Effector memory CD8-positive, alpha-beta T cell (primary cell): ENCODE measurements around the gene RGS10.
"Not testable (repeated sequence)": the region's sequence is repeated elsewhere in the genome, so short reads cannot be mapped to it uniquely, and the experiment has no call there.

Experiments used
- ATAC-seq: fragments of 150-1000 bp; cut with Tn5 transposase; replicated peaks from 2 replicates; pipeline ENCODE4 v1.10.0; 2021; ENCODE audit warnings: mild to moderate bottlenecking, moderate library complexity
- DNase-seq, 3 experiments: peaks; one replicate each; pipeline ENCODE4 v3.0.0; 2021
- H3K27ac Mint-ChIP-seq, 2 donors: one replicate each; pipeline ENCODE4 v1.8.0; 2022; ENCODE audit warnings: mild to moderate bottlenecking in 2 of 2, mixed read lengths in 2 of 2, moderate library complexity in 2 of 2
- H3K27me3 Mint-ChIP-seq, 2 donors: one replicate each; pipeline ENCODE4 v1.8.0; 2022; ENCODE audit warnings: mixed read lengths in 2 of 2
- H3K36me3 Mint-ChIP-seq: one replicate; pipeline ENCODE4 v1.8.0; 2022; ENCODE audit warnings: mild to moderate bottlenecking, moderate library complexity, mixed read lengths; ENCODE audit not compliant: insufficient read depth
- H3K4me1 Mint-ChIP-seq, 2 donors: one replicate each; pipeline ENCODE4 v1.8.0; 2022; ENCODE audit warnings: low read depth in 2 of 2, mixed read lengths in 2 of 2
- H3K4me3 Mint-ChIP-seq, 2 donors: one replicate each; pipeline ENCODE4 v1.8.0; 2022; ENCODE audit warnings: mild to moderate bottlenecking in 2 of 2, mixed read lengths in 2 of 2, moderate library complexity in 2 of 2
- H3K9me3 Mint-ChIP-seq, 2 donors: one replicate each; pipeline ENCODE4 v1.8.0; 2022; ENCODE audit warnings: mixed read lengths in 2 of 2

RGS10 gene

GRCh38 chr10:119535305-119535704 lies 7.2 kb downstream of the RGS10 start:
- H3K4me1 Mint-ChIP-seq = peaks cover 44 to 53% of the 10 kb centered on the region in 2 donors
- peaks cover 4% of the 10 kb centered on the region for H3K36me3 Mint-ChIP-seq
- ATAC-seq (no peak), DNase-seq (no peak)
- no peak overlapping the region for H3K4me3 Mint-ChIP-seq
- no peaks in the 10 kb centered on the region for H3K27me3 Mint-ChIP-seq
- H3K9me3 Mint-ChIP-seq = no peaks in the 10 kb centered on the region
- H3K27ac Mint-ChIP-seq = peak overlapping the region in 1 of 2 donors; percentile 19

GRCh38 chr10:119533473-119533872 lies 9.0 kb downstream of the RGS10 start:
- Mint-ChIP-seq H3K9me3 (no peaks in the 10 kb centered on the region), H3K4me3 (no peak overlapping the region), H3K4me1 (peaks cover 32 to 48% of the 10 kb centered on the region in 2 donors), H3K27me3 (no peaks in the 10 kb centered on the region), H3K36me3 (peaks cover 4% of the 10 kb centered on the region), H3K27ac (no peak overlapping the region)
- no peak for ATAC-seq
- no peak for DNase-seq

GRCh38 chr10:119532791-119533190 lies 9.7 kb downstream of the RGS10 start:
- not testable (repeated sequence) for H3K4me3 Mint-ChIP-seq, H3K27ac Mint-ChIP-seq, ATAC-seq, H3K27me3 Mint-ChIP-seq, H3K36me3 Mint-ChIP-seq, H3K9me3 Mint-ChIP-seq, DNase-seq
- peaks cover 27 to 41% of the 10 kb centered on the region in 2 donors for H3K4me1 Mint-ChIP-seq

GRCh38 chr10:119532251-119532650 lies 10.3 kb downstream of the RGS10 start:
- H3K4me3 Mint-ChIP-seq, H3K9me3 Mint-ChIP-seq, ATAC-seq, H3K27me3 Mint-ChIP-seq, H3K36me3 Mint-ChIP-seq, DNase-seq: not testable (repeated sequence)
- H3K27ac Mint-ChIP-seq = peak overlapping the region in 1 of 2 donors; percentile 60
- H3K4me1 Mint-ChIP-seq = peaks cover 22 to 37% of the 10 kb centered on the region in 2 donors

- no peak overlapping the region for H3K4me3 Mint-ChIP-seq
- H3K9me3 Mint-ChIP-seq = no peaks in the 10 kb centered on the region
- H3K27me3 Mint-ChIP-seq = no peaks in the 10 kb centered on the region
- DNase-seq = no peak
- ATAC-seq = no peak
- H3K4me1 Mint-ChIP-seq = peaks cover 17 to 31% of the 10 kb centered on the region in 2 donors
- H3K36me3 Mint-ChIP-seq = peaks cover under 1% of the 10 kb centered on the region
- no peak overlapping the region for H3K27ac Mint-ChIP-seq
These were observed 11.5 kb downstream of the RGS10 start for GRCh38 chr10:119531067-119531466.

GRCh38 chr10:119528663-119529237 lies 13.8 kb downstream of the RGS10 start:
- peak overlapping the region in 1 of 2 donors; percentile 38 for H3K27ac Mint-ChIP-seq
- DNase-seq = not testable (repeated sequence)
- H3K4me1 Mint-ChIP-seq = peaks cover 14 to 28% of the 10 kb centered on the region in 2 donors

GRCh38 chr10:119526621-119527592 lies 15.6 kb downstream of the RGS10 start:
- no peak for DNase-seq
- no peaks in the 10 kb centered on the region for H3K9me3 Mint-ChIP-seq
- H3K4me3 Mint-ChIP-seq = no peak overlapping the region
- peaks cover 10 to 26% of the 10 kb centered on the region in 2 donors for H3K4me1 Mint-ChIP-seq
- ATAC-seq = no peak
- H3K27ac Mint-ChIP-seq = no peak overlapping the region
- H3K27me3 Mint-ChIP-seq = no peaks in the 10 kb centered on the region
- peaks cover 23% of the 10 kb centered on the region for H3K36me3 Mint-ChIP-seq

More at GRCh38 chr10:119528663-119529237, 13.8 kb downstream of the RGS10 start:
- ATAC-seq, H3K27me3 Mint-ChIP-seq, H3K9me3 Mint-ChIP-seq, H3K4me3 Mint-ChIP-seq: not testable (repeated sequence)
- H3K36me3 Mint-ChIP-seq = peaks cover 10% of the 10 kb centered on the region

GRCh38 chr10:119526149-119526548 lies 16.4 kb downstream of the RGS10 start:
- ATAC-seq (no peak), DNase-seq (no peak)
- Mint-ChIP-seq H3K9me3 (no peaks in the 10 kb centered on the region), H3K36me3 (peaks cover 28% of the 10 kb centered on the region), H3K27ac (no peak overlapping the region), H3K27me3 (no peaks in the 10 kb centered on the region), H3K4me3 (no peak overlapping the region), H3K4me1 (peaks cover 8 to 18% of the 10 kb centered on the region in 2 donors)

- H3K36me3 Mint-ChIP-seq = peaks cover 35% of the 10 kb centered on the region
- peaks cover 4 to 14% of the 10 kb centered on the region in 2 donors for H3K4me1 Mint-ChIP-seq
- no peak overlapping the region for H3K4me3 Mint-ChIP-seq
- ATAC-seq = no peak
- no peaks in the 10 kb centered on the region for H3K27me3 Mint-ChIP-seq
- no peaks in the 10 kb centered on the region for H3K9me3 Mint-ChIP-seq
- no peak overlapping the region for H3K27ac Mint-ChIP-seq
- DNase-seq = no peak
These were observed 17.4 kb downstream of the RGS10 start for GRCh38 chr10:119525116-119525515.

- no peak for DNase-seq
- no peak for ATAC-seq
- no peaks in the 10 kb centered on the region for H3K27me3 Mint-ChIP-seq
- peaks cover 4 to 18% of the 10 kb centered on the region in 2 donors for H3K4me1 Mint-ChIP-seq
- no peak overlapping the region for H3K4me3 Mint-ChIP-seq
- H3K27ac Mint-ChIP-seq = no peak overlapping the region
- peaks cover 37% of the 10 kb centered on the region for H3K36me3 Mint-ChIP-seq
- H3K9me3 Mint-ChIP-seq = no peaks in the 10 kb centered on the region
These were observed 17.8 kb downstream of the RGS10 start for GRCh38 chr10:119524720-119525070.

- DNase-seq (no peak), ATAC-seq (no peak)
- Mint-ChIP-seq H3K27me3 (no peaks in the 10 kb centered on the region), H3K4me1 (peaks cover 3 to 19% of the 10 kb centered on the region in 2 donors), H3K36me3 (peaks cover 37% of the 10 kb centered on the region), H3K27ac (peak overlapping the region in 1 of 2 donors; percentile 73), H3K4me3 (no peak overlapping the region), H3K9me3 (no peaks in the 10 kb centered on the region)
These were observed 18.4 kb downstream of the RGS10 start for GRCh38 chr10:119523895-119524719.

- peak overlapping the region in 1 of 2 donors; percentile 16 for H3K27ac Mint-ChIP-seq
- ATAC-seq (no peak), DNase-seq (no peak)
- H3K36me3 Mint-ChIP-seq = peaks cover 40% of the 10 kb centered on the region
- H3K4me3 Mint-ChIP-seq = no peak overlapping the region
- no peaks in the 10 kb centered on the region for H3K9me3 Mint-ChIP-seq
- H3K27me3 Mint-ChIP-seq = no peaks in the 10 kb centered on the region
- peaks cover 15 to 29% of the 10 kb centered on the region in 2 donors for H3K4me1 Mint-ChIP-seq
These were observed 19.6 kb downstream of the RGS10 start for GRCh38 chr10:119522747-119523426.
